Measurements from ENCODE around the gene UCHL1. TPM values are rescaled to one million over a fixed set of nuclear protein-coding genes. Genes with fewer than 3 reads are reported as not detected.

UCHL1 gene
- total RNA-seq, 6 experiments from 2014 or later, result 349 to 502 (median 461) TPM

GRCh38 chr4:41257257-41257901 is 651 bp downstream of the UCHL1 start:
- peak; percentile 16 for DNase-seq
- H3K4me1 Mint-ChIP-seq (ENCODE audit: low read depth), result peaks cover 28% of the 10 kb centered on the region
- H3K27ac Mint-ChIP-seq, result no peak overlapping the region; the same call in 1 of the 2 replicates
- H3K36me3 Mint-ChIP-seq (ENCODE audit: low read depth), result peaks cover 22% of the 10 kb centered on the region
- H3K27me3 Mint-ChIP-seq (ENCODE audit: insufficient read depth), result peaks cover 21% of the 10 kb centered on the region
- no peak for TF ChIP-seq CTCF (IDR thresholded peaks at IDR 0.05)
- H3K4me3 Mint-ChIP-seq, result peak overlapping the region; percentile 88
- H3K9me3 Mint-ChIP-seq, result no peaks in the 10 kb centered on the region

GRCh38 chr4:41257906-41258305 is 1.2 kb downstream of the UCHL1 start:
- H3K36me3 Mint-ChIP-seq (ENCODE audit: low read depth), result peaks cover 22% of the 10 kb centered on the region
- TF ChIP-seq CTCF (IDR thresholded peaks at IDR 0.05), result no peak
- H3K9me3 Mint-ChIP-seq, result no peaks in the 10 kb centered on the region
- DNase-seq, result no peak
- H3K27me3 Mint-ChIP-seq (ENCODE audit: insufficient read depth), result peaks cover 19% of the 10 kb centered on the region
- peaks cover 28% of the 10 kb centered on the region for H3K4me1 Mint-ChIP-seq (ENCODE audit: low read depth)
- peak overlapping the region; percentile 88 for H3K4me3 Mint-ChIP-seq
- peak overlapping the region; percentile 83 for H3K27ac Mint-ChIP-seq

GRCh38 chr4:41258783-41259182 is 2.1 kb downstream of the UCHL1 start:
- no peaks in the 10 kb centered on the region for H3K9me3 Mint-ChIP-seq
- TF ChIP-seq CTCF (IDR thresholded peaks at IDR 0.05), result peak; percentile 63
- peaks cover 20% of the 10 kb centered on the region; the same call in 1 of the 2 replicates for H3K27me3 Mint-ChIP-seq (ENCODE audit: insufficient read depth)
- H3K27ac Mint-ChIP-seq, result peak overlapping the region; percentile 83
- H3K4me1 Mint-ChIP-seq (ENCODE audit: low read depth), result peaks cover 28% of the 10 kb centered on the region
- peaks cover 28% of the 10 kb centered on the region for H3K36me3 Mint-ChIP-seq (ENCODE audit: low read depth)
- H3K4me3 Mint-ChIP-seq, result peak overlapping the region; percentile 88
- peak; percentile 66 for DNase-seq

- H3K4me3 Mint-ChIP-seq, result no peak overlapping the region
- H3K27ac Mint-ChIP-seq, result no peak overlapping the region
- no peaks in the 10 kb centered on the region for H3K9me3 Mint-ChIP-seq
- peaks cover 28% of the 10 kb centered on the region for H3K4me1 Mint-ChIP-seq (ENCODE audit: low read depth)
- TF ChIP-seq CTCF (IDR thresholded peaks at IDR 0.05), result no peak
- peaks cover 28% of the 10 kb centered on the region for H3K36me3 Mint-ChIP-seq (ENCODE audit: low read depth)
- H3K27me3 Mint-ChIP-seq (ENCODE audit: insufficient read depth), result peaks cover 20% of the 10 kb centered on the region; the same call in 1 of the 2 replicates
- DNase-seq, result no peak
These were observed 3.5 kb downstream of the UCHL1 start for GRCh38 chr4:41260116-41260733.

- Mint-ChIP-seq H3K36me3 (ENCODE audit: low read depth) (peaks cover 32% of the 10 kb centered on the region), H3K4me1 (ENCODE audit: low read depth) (peaks cover 20% of the 10 kb centered on the region), H3K9me3 (no peaks in the 10 kb centered on the region), H3K4me3 (no peak overlapping the region), H3K27ac (no peak overlapping the region), H3K27me3 (ENCODE audit: insufficient read depth) (peaks cover 16% of the 10 kb centered on the region)
- no peak for DNase-seq
- no peak for TF ChIP-seq CTCF (IDR thresholded peaks at IDR 0.05)
These were observed 5.5 kb downstream of the UCHL1 start for GRCh38 chr4:41262198-41262597.

All from HFFc6 (cell line).